HepG2 (cell line): Measurements from ENCODE around the gene FAM174C. TPM values are rescaled to one million over a fixed set of nuclear protein-coding genes. Genes with fewer than 3 reads are reported as not detected.

ENCODE experiments used
- DNMT3B ChIP-seq: conservative IDR thresholded peaks from 2 replicates; pipeline ENCODE4 v1.6.1; 2016; ENCODE audit warnings: missing biosample characterization, control low read depth
- ELF4 ChIP-seq: sonication (generic); formaldehyde crosslinking; IDR thresholded peaks from 2 replicates; pipeline ENCODE4 v1.5.0; 2020; ENCODE audit warnings: missing genetic modification reagents, mild to moderate bottlenecking, moderate library complexity, borderline replicate concordance
- ESRRA ChIP-seq: sonication (generic); formaldehyde crosslinking; IDR thresholded peaks from 2 replicates; pipeline ENCODE4 v1.5.1; 2020; ENCODE audit warnings: mild to moderate bottlenecking, low read depth, missing genetic modification reagents
- ETV6 ChIP-seq: sonication (generic); formaldehyde crosslinking; conservative IDR thresholded peaks from 2 replicates; pipeline ENCODE4 v1.4.0; 2020; ENCODE audit warnings: missing genetic modification reagents
- KAT8 ChIP-seq: IDR thresholded peaks from 2 replicates; pipeline ENCODE4 v1.6.1; 2016; ENCODE audit warnings: missing genetic modification reagents, missing compliant biosample characterization
- MED1 ChIP-seq: sonication (generic); formaldehyde crosslinking; IDR thresholded peaks from 2 replicates; pipeline ENCODE4 v1.4.0; 2020; ENCODE audit warnings: missing genetic modification reagents
- MIER3 ChIP-seq: IDR thresholded peaks from 2 replicates; pipeline ENCODE4 v1.6.1; 2016; ENCODE audit warnings: missing compliant biosample characterization, borderline replicate concordance
- NCOA2 ChIP-seq: sonication (generic); formaldehyde crosslinking; IDR thresholded peaks from 2 replicates; pipeline ENCODE4 v1.8.0; 2022; ENCODE audit warnings: inconsistent platforms
- NR2C2 ChIP-seq: sonication (generic); formaldehyde crosslinking; IDR thresholded peaks from 2 replicates; pipeline ENCODE4 v1.4.0; 2020; ENCODE audit warnings: missing genetic modification reagents, mild to moderate bottlenecking, moderate library complexity, borderline replicate concordance
- RBM39 ChIP-seq: fragments of 200-400 bp; formaldehyde crosslinking; IDR thresholded peaks from one replicate; pipeline ENCODE4 v1.6.1; 2018; ENCODE audit warnings: antibody characterized with exemption, mild to moderate bottlenecking, low read depth, low read length; ENCODE audit not compliant: poor library complexity, severe bottlenecking
- RCOR2 ChIP-seq: IDR thresholded peaks from 2 replicates; pipeline ENCODE4 v1.6.1; 2016; ENCODE audit warnings: missing biosample characterization, missing genetic modification reagents
- RORA ChIP-seq: sonication (generic); formaldehyde crosslinking; IDR thresholded peaks from 2 replicates; pipeline ENCODE4 v1.5.0; 2020; ENCODE audit warnings: mild to moderate bottlenecking, missing genetic modification reagents, moderate library complexity
- SPEN ChIP-seq: sonication (generic); formaldehyde crosslinking; IDR thresholded peaks from 2 replicates; pipeline ENCODE4 v1.5.1; 2020; ENCODE audit warnings: low read depth, mild to moderate bottlenecking, missing genetic modification reagents
- U2AF2 ChIP-seq: fragments of 200-400 bp; formaldehyde crosslinking; IDR thresholded peaks from 2 replicates; pipeline ENCODE4 v1.6.1; 2017; ENCODE audit warnings: low read depth, mild to moderate bottlenecking, low read length
- ZBTB20 ChIP-seq: sonication (generic); formaldehyde crosslinking; IDR thresholded peaks from 2 replicates; pipeline ENCODE4 v1.8.1; 2023; ENCODE audit warnings: missing genetic modification reagents, low read depth, mild to moderate bottlenecking, borderline replicate concordance
- ZFP36L1 ChIP-seq: sonication (generic); formaldehyde crosslinking; IDR thresholded peaks from 2 replicates; pipeline ENCODE4 v1.8.0; 2022; ENCODE audit warnings: mild to moderate bottlenecking, missing genetic modification reagents, moderate library complexity
- ZNF383 ChIP-seq: sonication (generic); formaldehyde crosslinking; IDR thresholded peaks from 2 replicates; pipeline ENCODE4 v1.4.0; 2020; ENCODE audit warnings: missing genetic modification reagents, mild to moderate bottlenecking, borderline replicate concordance
- ZNF607 ChIP-seq: sonication (generic); formaldehyde crosslinking; IDR thresholded peaks from 2 replicates; pipeline ENCODE4 v1.5.1; 2020; ENCODE audit warnings: missing genetic modification reagents, mild to moderate bottlenecking, borderline replicate concordance
- ZNF616 ChIP-seq: sonication (generic); formaldehyde crosslinking; IDR thresholded peaks from 2 replicates; pipeline ENCODE4 v1.5.0; 2020; ENCODE audit warnings: low read depth, mild to moderate bottlenecking, missing genetic modification reagents
- ZNF678 ChIP-seq: sonication (generic); formaldehyde crosslinking; IDR thresholded peaks from 2 replicates; pipeline ENCODE4 v1.4.0; 2020; ENCODE audit warnings: mild to moderate bottlenecking, missing genetic modification reagents
- ZNF703 ChIP-seq: sonication (generic); formaldehyde crosslinking; IDR thresholded peaks from 2 replicates; pipeline ENCODE4 v1.5.1; 2020; ENCODE audit warnings: missing genetic modification reagents, mild to moderate bottlenecking, moderate library complexity, borderline replicate concordance
- ZNF782 ChIP-seq: sonication (generic); formaldehyde crosslinking; IDR thresholded peaks from 2 replicates; pipeline ENCODE4 v1.4.0; 2020; ENCODE audit warnings: missing genetic modification reagents, mild to moderate bottlenecking, borderline replicate concordance
- polyA plus RNA-seq, 8 experiments: library from polyadenylated mRNA; depleted of rRNA in 3 of 8; stranded (reverse) in 7 of 8; unstranded in 1 of 8; fragments of >200 nt; fragmentation: Illumina TruSeq in 4 of 8; extraction: Trizol in 4 of 8; gene quantifications; 2 replicates each; pipeline versions ENCODE4 v1.2.1 to v1.2.3, GENCODE V29; 2011 to 2016; ENCODE audit warnings: low read depth in 4 of 8, missing spikeins in 1 of 8, mixed read lengths in 1 of 8; ENCODE audit not compliant: insufficient read depth in 1 of 8
- total RNA-seq, 5 experiments: library from RNA; depleted of rRNA; stranded (reverse); fragments of >200 nt; fragmentation: Illumina TruSeq; extraction: Trizol; gene quantifications; 2 replicates each; pipeline ENCODE4 v1.2.3, GENCODE V29; 2016; ENCODE audit warnings: low read depth in 1 of 5
- TF ChIP-seq, protein P1 (sequence below), 2 experiments: sonication (generic) in 1 of 2; formaldehyde crosslinking in 1 of 2; IDR thresholded peaks; 2 replicates each; pipeline versions ENCODE4 v1.4.0 to v1.6.1; 2018 to 2020; ENCODE audit warnings: missing genetic modification reagents in 2 of 2, borderline replicate concordance in 1 of 2, low read depth in 1 of 2, mild to moderate bottlenecking in 1 of 2, missing biosample characterization in 1 of 2
- TF ChIP-seq, protein P2 (sequence below): sonication (generic); formaldehyde crosslinking; IDR thresholded peaks from 2 replicates; pipeline ENCODE4 v1.4.0; 2020; ENCODE audit warnings: missing genetic modification reagents

The FAM174C gene
- total and polyA plus RNA-seq, 2 of the 13 experiments (the other 11 are each of a cell fraction or from before 2014, with no cell fraction given) = 19.5 to 31.3 TPM

- TF ChIP-seq, protein P1, sequence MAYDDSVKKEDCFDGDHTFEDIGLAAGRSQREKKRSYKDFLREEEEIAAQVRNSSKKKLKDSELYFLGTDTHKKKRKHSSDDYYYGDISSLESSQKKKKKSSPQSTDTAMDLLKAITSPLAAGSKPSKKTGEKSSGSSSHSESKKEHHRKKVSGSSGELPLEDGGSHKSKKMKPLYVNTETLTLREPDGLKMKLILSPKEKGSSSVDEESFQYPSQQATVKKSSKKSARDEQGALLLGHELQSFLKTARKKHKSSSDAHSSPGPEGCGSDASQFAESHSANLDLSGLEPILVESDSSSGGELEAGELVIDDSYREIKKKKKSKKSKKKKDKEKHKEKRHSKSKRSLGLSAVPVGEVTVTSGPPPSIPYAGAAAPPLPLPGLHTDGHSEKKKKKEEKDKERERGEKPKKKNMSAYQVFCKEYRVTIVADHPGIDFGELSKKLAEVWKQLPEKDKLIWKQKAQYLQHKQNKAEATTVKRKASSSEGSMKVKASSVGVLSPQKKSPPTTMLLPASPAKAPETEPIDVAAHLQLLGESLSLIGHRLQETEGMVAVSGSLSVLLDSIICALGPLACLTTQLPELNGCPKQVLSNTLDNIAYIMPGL (CRISPR knock-in tag; IDR thresholded peaks at IDR 0.05; ENCODE audit: borderline replicate concordance in 1 of 2, low read depth in 1 of 2) = peak; percentile 60 to 80
- TF ChIP-seq ZNF678 (CRISPR knock-in tag) (peak; percentile 87; the same call in 1 of the 2 replicates), ESRRA (peak; percentile 73; the same call in 1 of the 2 replicates), RCOR2 (CRISPR knock-in tag) (peak; percentile 47; the same call in 1 of the 2 replicates), NR2C2 (CRISPR knock-in tag) (peak; percentile 79), DNMT3B (CRISPR knock-in tag) (0 out of 2 replicates have a peak, but pooled peaks have one; percentile 22), RBM39 (peak; percentile 86), ELF4 (peak; percentile 97), ETV6 (CRISPR knock-in tag) (peak; percentile 98), MIER3 (CRISPR knock-in tag) (peak; percentile 33; the same call in 1 of the 2 replicates), ZNF383 (CRISPR knock-in tag) (peak; percentile 92; the same call in 1 of the 2 replicates), ZBTB20 (CRISPR knock-in tag) (peak; percentile 75; the same call in 1 of the 2 replicates), ZFP36L1 (CRISPR knock-in tag) (peak; percentile 97), ZNF607 (CRISPR knock-in tag) (peak; percentile 97), ZNF782 (peak; percentile 85), ZNF703 (0 out of 2 replicates have a peak, but pooled peaks have one; percentile 38), KAT8 (peak; percentile 83), RORA (CRISPR knock-in tag) (no peak), ZNF616 (peak; percentile 68; the same call in 1 of the 2 replicates), U2AF2 (0 out of 2 replicates have a peak, but pooled peaks have one; percentile 34), SPEN (CRISPR knock-in tag) (peak; percentile 99), MED1 (peak; percentile 90), NCOA2 (CRISPR knock-in tag) (peak; percentile 58)
- TF ChIP-seq, protein P2, sequence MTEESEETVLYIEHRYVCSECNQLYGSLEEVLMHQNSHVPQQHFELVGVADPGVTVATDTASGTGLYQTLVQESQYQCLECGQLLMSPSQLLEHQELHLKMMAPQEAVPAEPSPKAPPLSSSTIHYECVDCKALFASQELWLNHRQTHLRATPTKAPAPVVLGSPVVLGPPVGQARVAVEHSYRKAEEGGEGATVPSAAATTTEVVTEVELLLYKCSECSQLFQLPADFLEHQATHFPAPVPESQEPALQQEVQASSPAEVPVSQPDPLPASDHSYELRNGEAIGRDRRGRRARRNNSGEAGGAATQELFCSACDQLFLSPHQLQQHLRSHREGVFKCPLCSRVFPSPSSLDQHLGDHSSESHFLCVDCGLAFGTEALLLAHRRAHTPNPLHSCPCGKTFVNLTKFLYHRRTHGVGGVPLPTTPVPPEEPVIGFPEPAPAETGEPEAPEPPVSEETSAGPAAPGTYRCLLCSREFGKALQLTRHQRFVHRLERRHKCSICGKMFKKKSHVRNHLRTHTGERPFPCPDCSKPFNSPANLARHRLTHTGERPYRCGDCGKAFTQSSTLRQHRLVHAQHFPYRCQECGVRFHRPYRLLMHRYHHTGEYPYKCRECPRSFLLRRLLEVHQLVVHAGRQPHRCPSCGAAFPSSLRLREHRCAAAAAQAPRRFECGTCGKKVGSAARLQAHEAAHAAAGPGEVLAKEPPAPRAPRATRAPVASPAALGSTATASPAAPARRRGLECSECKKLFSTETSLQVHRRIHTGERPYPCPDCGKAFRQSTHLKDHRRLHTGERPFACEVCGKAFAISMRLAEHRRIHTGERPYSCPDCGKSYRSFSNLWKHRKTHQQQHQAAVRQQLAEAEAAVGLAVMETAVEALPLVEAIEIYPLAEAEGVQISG = peak; percentile 75
Measured at GRCh38 chr19:1259206-1259875, 16.0 kb upstream of the FAM174C start (continued).
